Measurements from ENCODE around the gene CDH13.

CDH13 gene

GRCh38 chr16:82653550-82654511 is 27.1 kb downstream of the CDH13 start:
- no peak for DNase-seq

GRCh38 chr16:82655072-82655714 is 28.4 kb downstream of the CDH13 start:
- no peak for DNase-seq

- DNase-seq: no peak
Observed at GRCh38 chr16:82655720-82656490, 29.1 kb downstream of the CDH13 start.

DNA sequence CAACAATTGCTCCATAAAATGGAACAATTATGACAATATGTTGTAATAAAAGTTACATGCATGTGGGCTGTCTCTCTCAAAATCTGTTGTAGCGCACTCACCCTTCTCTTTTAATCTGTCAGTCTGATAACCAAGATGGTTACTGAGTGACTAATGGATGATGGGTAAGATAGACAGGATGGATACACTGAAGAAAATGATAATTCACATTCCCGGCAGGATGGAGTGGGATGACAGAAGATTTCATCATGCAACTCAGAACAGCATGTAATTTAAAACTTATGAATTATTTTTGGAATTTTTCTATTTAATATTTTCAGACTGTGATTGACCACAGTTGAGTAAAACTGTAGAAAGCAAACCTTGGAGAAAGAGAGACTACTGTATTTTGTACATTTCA is 30.5 kb downstream of the CDH13 start:
- no peak for DNase-seq

DNA sequence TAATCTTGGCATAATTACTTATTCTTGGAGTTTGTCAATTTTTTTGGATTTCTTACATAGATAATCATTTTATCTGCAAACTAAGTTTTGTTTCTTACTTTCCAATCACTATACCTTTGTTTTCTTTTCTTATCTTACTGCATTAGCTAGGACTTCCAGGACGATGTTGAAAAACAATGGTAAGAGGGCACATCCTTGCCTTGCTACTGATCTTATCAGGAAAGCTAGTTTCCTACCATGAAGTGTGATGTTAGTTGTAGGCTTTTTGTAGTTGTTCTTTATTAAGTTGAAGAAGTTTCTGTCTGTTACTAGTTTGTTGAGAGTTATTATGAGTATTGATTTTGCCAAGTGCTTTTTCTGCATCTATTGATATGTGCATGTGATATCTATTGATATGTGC is 31.0 kb downstream of the CDH13 start:
- DNase-seq: no peak

GRCh38 chr16:82658796-82659195 is 32.0 kb downstream of the CDH13 start:
- no peak for DNase-seq

DNA sequence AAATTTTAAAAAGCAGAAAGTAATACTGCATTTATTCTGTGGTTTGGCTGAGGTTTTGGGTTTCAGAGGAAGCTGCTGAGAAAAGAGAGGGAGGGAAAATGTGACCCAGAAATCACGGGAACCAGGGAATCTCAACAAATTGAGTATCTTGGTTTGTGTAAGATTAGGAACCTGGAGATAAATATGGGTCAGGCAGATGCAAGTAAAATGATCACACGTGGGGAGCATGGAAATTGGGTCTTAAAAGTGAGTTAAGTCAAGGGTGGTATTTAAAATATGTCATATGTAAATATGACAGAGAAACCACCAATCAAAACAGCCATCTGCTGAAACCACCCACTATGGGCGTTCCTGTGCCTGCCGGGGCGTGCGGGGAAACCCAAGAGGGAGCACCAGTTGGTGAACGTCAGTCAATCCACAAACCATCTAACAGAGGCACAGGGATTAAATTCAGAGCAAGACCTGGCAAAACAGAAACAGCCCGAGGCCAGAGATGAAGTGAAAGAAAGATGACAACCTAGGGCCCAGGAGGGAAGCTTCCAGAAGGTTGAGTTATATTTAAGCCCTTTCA is 33.4 kb downstream of the CDH13 start:
- no peak for DNase-seq

- DNase-seq: no peak
Observed at GRCh38 chr16:82660966-82661365, 34.2 kb downstream of the CDH13 start.

DNA sequence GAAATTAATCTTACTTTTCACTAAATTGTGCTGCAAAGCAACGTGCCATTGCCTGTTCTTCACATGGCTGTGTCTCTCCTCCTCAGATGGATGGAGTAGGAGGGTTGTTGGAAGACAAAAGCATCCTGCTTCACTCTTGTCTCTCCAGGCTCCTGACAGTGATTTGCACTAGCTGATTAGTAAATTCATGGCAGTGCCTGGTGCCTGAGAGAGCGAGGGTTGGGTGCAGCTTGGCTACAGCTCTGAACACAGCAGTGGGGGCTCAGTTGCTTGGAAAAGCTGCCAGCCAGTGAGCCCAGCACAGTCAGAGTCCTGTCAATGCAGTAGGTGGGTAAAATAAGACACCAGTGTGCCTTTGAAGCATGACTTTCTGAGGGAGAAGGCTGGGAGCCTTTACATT is 37.4 kb downstream of the CDH13 start:
- no peak for DNase-seq

DNA sequence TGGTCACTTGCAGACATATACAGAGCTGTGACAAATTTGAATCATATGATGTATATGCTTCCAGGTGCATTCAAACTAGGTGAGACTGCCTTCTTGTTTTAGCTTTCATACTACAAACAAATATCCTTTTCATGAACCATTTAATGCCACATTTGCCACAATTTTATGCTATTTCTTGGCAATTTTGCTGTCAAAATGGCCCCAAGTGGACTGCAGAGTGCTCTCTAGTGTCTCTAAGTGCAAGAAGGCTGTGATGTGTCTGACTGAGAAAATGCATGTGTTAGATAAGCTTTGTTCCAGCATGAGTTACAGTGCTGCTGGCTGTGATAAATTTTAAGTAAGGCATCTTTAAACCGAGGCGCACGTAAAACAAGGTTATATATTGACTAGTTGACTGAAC is 38.3 kb downstream of the CDH13 start:
- no peak for DNase-seq

GRCh38 chr16:82667437-82667836 is 40.7 kb downstream of the CDH13 start:
- DNase-seq: no peak

GRCh38 chr16:82668094-82668493 is 41.3 kb downstream of the CDH13 start:
- DNase-seq: no peak

DNA sequence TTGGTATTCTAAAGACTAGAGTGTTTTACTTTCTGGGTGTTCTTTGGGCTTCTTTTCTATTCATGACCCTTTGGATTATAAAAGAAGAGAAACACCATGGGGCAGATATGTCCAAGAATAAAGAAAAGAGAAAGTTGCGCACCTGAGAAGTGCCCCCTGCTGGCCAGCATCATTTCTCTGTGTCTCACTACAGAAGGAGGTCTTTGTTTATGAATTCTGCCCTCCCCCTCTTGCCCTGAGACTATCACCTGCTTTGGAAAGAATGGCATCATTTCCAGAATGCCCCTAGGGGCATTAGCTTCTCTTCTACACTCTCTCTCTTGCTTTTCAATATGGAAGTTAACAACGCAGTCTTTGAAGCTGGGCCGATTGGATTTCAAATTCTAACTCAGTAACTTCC is 45.0 kb downstream of the CDH13 start:
- DNase-seq: no peak

DNA sequence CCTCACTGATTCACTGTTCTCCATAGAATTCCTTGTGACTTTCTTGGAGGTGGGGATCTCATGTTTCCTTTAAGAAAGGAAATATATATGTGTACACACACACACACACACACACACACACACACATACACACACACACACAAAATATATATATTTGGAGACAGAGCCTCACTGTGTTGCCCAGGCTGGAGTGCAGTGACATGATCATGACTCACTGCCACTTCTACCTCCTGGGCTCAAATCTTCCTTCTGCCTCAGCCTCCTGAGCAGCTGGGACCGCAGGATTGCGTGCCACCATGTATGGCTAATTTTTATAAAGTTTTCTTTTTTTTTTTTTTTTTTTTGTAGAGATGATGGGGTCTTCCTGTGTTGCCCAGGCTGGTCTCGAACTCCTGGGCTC is 45.9 kb downstream of the CDH13 start:
- no peak for DNase-seq

- no peak for DNase-seq
Observed at GRCh38 chr16:82675300-82675699, 48.5 kb downstream of the CDH13 start.

GRCh38 chr16:82681592-82681991 is 54.8 kb downstream of the CDH13 start:
- DNase-seq: no peak

GRCh38 chr16:82682767-82683166 is 56.0 kb downstream of the CDH13 start:
- no peak for DNase-seq

DNA sequence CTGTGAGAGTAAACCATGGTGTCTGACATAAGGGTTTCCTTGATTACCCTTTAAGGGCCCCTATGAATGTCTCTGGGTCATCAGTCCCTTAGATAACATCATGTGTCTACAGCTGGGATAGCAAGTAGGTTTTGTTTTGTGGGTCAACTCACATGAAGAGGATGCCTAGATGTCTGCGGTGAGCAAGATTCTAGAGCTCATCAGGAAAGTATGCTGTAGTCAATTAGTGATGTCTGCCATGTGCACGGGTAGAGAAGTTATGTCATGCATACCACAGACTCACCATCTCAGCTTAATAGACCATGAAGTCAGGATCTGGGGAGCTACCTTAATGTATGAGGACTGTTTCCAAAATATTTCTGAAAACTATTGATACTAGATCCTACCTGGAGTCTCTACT is 57.5 kb downstream of the CDH13 start:
- DNase-seq: no peak

DNA sequence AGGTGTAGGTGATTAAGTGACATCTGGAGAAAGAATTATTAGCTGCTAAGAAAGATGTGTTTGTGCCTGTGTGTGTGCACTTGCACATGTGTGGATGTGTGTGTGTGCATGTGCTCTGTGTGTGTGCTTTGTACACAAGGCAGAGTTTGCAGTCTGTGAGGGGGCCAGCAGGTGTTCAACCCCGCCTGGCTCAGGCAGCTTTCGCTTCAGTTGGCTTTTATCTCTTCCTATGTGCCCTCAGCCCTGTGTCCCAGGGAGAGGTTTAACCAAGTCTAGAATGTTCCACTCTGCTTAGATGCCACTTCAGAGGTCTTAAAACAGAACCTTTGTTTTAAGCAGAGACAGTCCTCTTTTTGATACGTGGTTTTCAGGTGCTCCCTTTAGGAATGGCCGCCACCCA is 58.8 kb downstream of the CDH13 start:
- DNase-seq: no peak

GRCh38 chr16:82694239-82694874 is 67.6 kb downstream of the CDH13 start:
- no peak for DNase-seq

GRCh38 chr16:82695806-82696205 is 69.0 kb downstream of the CDH13 start:
- DNase-seq: no peak

DNA sequence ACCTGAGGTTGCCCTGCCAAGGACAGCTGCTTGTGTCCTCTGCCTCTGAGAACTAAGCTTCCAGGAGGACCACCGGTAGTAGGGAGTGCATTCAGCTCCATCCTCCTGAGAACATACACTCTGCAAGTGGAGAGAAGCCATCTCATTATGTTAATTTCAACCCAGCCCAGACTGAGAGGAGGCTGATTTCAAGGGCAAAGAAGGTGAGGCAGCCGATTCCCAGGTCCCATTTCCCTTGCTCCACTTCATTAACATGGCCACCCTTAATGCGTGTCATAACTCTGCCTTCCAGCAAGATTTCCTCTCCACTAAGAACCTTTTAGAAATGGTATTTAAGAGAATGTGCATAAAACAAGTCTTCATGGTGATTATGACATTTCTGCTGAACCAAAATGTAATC is 72.5 kb downstream of the CDH13 start:
- DNase-seq: no peak

All from DMS 273 treated with DMSO at 0.1 percent for 48 hours (cell line).